ENCODE measurements around the gene TMEM86A. TPM values are rescaled to one million over a fixed set of nuclear protein-coding genes. Genes with fewer than 3 reads are reported as not detected.
"Not testable (repeated sequence)": the region's sequence is repeated elsewhere in the genome, so short reads cannot be mapped to it uniquely, and the experiment has no call there.

The TMEM86A gene
- total RNA-seq, 1 donor from 2014 or later: 5.4 TPM

GRCh38 chr11:18677560-18677959 lies 21.0 kb upstream of the TMEM86A start:
- no peak for DNase-seq
- Histone ChIP-seq H3K4me3 (no peak overlapping the region), H3K4me1 (no peaks in the 10 kb centered on the region), H3K36me3 (no peaks in the 10 kb centered on the region), H3K27ac (replicated peaks) (no peak overlapping the region), H3K27me3 (ENCODE audit: low read depth) (no peaks in the 10 kb centered on the region), H3K9me3 (replicated peaks) (no peaks in the 10 kb centered on the region)
- intact Hi-C loops (cut with micrococcal nuclease): no loop called here
- no peak for TF ChIP-seq CTCF (IDR thresholded peaks at IDR 0.05; ENCODE audit: borderline replicate concordance)

- H3K4me1 ChIP-seq; H3K36me3 ChIP-seq; H3K9me3 ChIP-seq (replicated peaks); DNase-seq; H3K4me3 ChIP-seq; H3K27me3 ChIP-seq (ENCODE audit: low read depth); H3K27ac ChIP-seq (replicated peaks); intact Hi-C loops (cut with micrococcal nuclease): not testable (repeated sequence)
Observed at GRCh38 chr11:18681949-18682348, 16.6 kb upstream of the TMEM86A start.

- no peak overlapping the region for H3K27ac ChIP-seq (replicated peaks)
- no peaks in the 10 kb centered on the region for H3K27me3 ChIP-seq (ENCODE audit: low read depth)
- no peaks in the 10 kb centered on the region for H3K36me3 ChIP-seq
- intact Hi-C loops (cut with micrococcal nuclease): no loop called here
- no peak for DNase-seq
- H3K4me3 ChIP-seq: no peak overlapping the region
- H3K9me3 ChIP-seq (replicated peaks): no peaks in the 10 kb centered on the region
- no peak for TF ChIP-seq CTCF (IDR thresholded peaks at IDR 0.05; ENCODE audit: borderline replicate concordance)
- H3K4me1 ChIP-seq: no peaks in the 10 kb centered on the region
Observed at GRCh38 chr11:18682466-18682865, 16.1 kb upstream of the TMEM86A start.

GRCh38 chr11:18684267-18684666 lies 14.3 kb upstream of the TMEM86A start:
- Histone ChIP-seq H3K27me3 (ENCODE audit: low read depth) (no peaks in the 10 kb centered on the region), H3K4me3 (no peak overlapping the region), H3K4me1 (no peaks in the 10 kb centered on the region), H3K36me3 (no peaks in the 10 kb centered on the region), H3K27ac (replicated peaks) (no peak overlapping the region), H3K9me3 (replicated peaks) (no peaks in the 10 kb centered on the region)
- no peak for TF ChIP-seq CTCF (IDR thresholded peaks at IDR 0.05; ENCODE audit: borderline replicate concordance)
- no peak for DNase-seq
- intact Hi-C loops (cut with micrococcal nuclease): no loop called here

GRCh38 chr11:18691467-18692140 lies 7.0 kb upstream of the TMEM86A start:
- H3K4me3 ChIP-seq; H3K36me3 ChIP-seq; H3K27me3 ChIP-seq (ENCODE audit: low read depth); H3K27ac ChIP-seq (replicated peaks); DNase-seq; H3K9me3 ChIP-seq (replicated peaks); H3K4me1 ChIP-seq: not testable (repeated sequence)
- intact Hi-C loops (cut with micrococcal nuclease): loop anchor here (10.0 kb wide), 1 partner anchor 57 kb away; the partner anchor contains the start of gene SPTY2D1

- intact Hi-C loops (cut with micrococcal nuclease): loop anchor here (10.0 kb wide), 1 partner anchor 58 kb away; the partner anchor contains the start of gene SPTY2D1
- no peaks in the 10 kb centered on the region for H3K27me3 ChIP-seq (ENCODE audit: low read depth)
- TF ChIP-seq CTCF (IDR thresholded peaks at IDR 0.05; ENCODE audit: borderline replicate concordance): no peak
- H3K4me1 ChIP-seq: peaks cover 5% of the 10 kb centered on the region
- no peak for DNase-seq
- no peaks in the 10 kb centered on the region for H3K36me3 ChIP-seq
- no peak overlapping the region for H3K4me3 ChIP-seq
- H3K27ac ChIP-seq (replicated peaks): no peak overlapping the region
- H3K9me3 ChIP-seq (replicated peaks): no peaks in the 10 kb centered on the region
Observed at GRCh38 chr11:18692941-18693760, 5.4 kb upstream of the TMEM86A start.
